Sigmoid colon (tissue), 7 donors: Measurements from ENCODE around the gene BRME1. TPM values are rescaled to one million over a fixed set of nuclear protein-coding genes. Genes with fewer than 3 reads are reported as not detected.

ENCODE experiments used
- DNase-seq: peaks from one replicate; pipeline ENCODE4 v3.0.0-alpha.2; 2019
- H3K27ac ChIP-seq, 4 donors: fragments of 200-600 bp; sonication (generic); one replicate each; pipeline ENCODE4 v1.5.1; 2016 to 2019; ENCODE audit warnings: mild to moderate bottlenecking in 1 of 4
- H3K27me3 ChIP-seq, 3 donors: fragments of 200-600 bp; sonication (generic); one replicate each; pipeline ENCODE4 v1.5.1; 2019; ENCODE audit warnings: mild to moderate bottlenecking in 1 of 3
- H3K36me3 ChIP-seq, 4 donors: fragments of 200-600 bp; sonication (generic); one replicate each; pipeline ENCODE4 v1.5.1; 2016 to 2019
- H3K4me1 ChIP-seq, 4 donors: fragments of 200-600 bp; sonication (generic); one replicate each; pipeline ENCODE4 v1.5.1; 2017 to 2019
- H3K4me3 ChIP-seq, 4 donors: fragments of 200-600 bp; sonication (generic); one replicate each; pipeline ENCODE4 v1.5.1; 2017 to 2019; ENCODE audit warnings: mild to moderate bottlenecking in 2 of 4, moderate library complexity in 1 of 4
- H3K9me3 ChIP-seq, 4 donors: fragments of 200-600 bp in 3 of 4; sonication (generic) in 3 of 4; one replicate each; pipeline versions ENCODE4 v1.5.1 to v1.6.1; 2013 to 2019
- CTCF ChIP-seq, 4 experiments: fragments of 450-650 bp in 3 of 4; fragments of 200-600 bp in 1 of 4; IDR thresholded peaks; one replicate each; pipeline ENCODE4 v1.5.1; 2016 to 2019; ENCODE audit warnings: antibody characterized with exemption in 4 of 4, mild to moderate bottlenecking in 3 of 4, moderate library complexity in 2 of 4
- EP300 ChIP-seq, 4 donors: sonication (generic); formaldehyde crosslinking; IDR thresholded peaks; one replicate each; pipeline ENCODE4 v1.6.1; 2017; ENCODE audit warnings: antibody characterized with exemption in 4 of 4
- POLR2A ChIP-seq, 2 donors: fragments of 450-650 bp; IDR thresholded peaks; one replicate each; pipeline ENCODE4 v1.6.1; 2016; ENCODE audit warnings: antibody characterized with exemption in 2 of 2, mild to moderate bottlenecking in 2 of 2, moderate library complexity in 2 of 2
- POLR2AphosphoS5 ChIP-seq, 4 donors: sonication (generic); formaldehyde crosslinking; IDR thresholded peaks; one replicate each; pipeline ENCODE4 v1.6.1; 2017; ENCODE audit warnings: antibody characterized with exemption in 4 of 4
- WGBS, 2 donors: extraction: QIAGEN DNeasy Blood & Tissue Kit; methylation state at CpG; one replicate each; pipeline ENCODE4 v1.1.7; 2013; 5-methylcytosine and 5-hydroxymethylcytosine counted together
- intact Hi-C: fragments of 100-400 bp; cut with DNase I; formaldehyde crosslinking; loops from one replicate; pipeline ENCODE4 v1.15.1; 2023
- polyA plus RNA-seq, 3 donors: library from polyadenylated mRNA; stranded (reverse); fragments of 200-250 nt; gene quantifications; one replicate each; pipeline ENCODE4 v1.2.3, GENCODE V29; 2013
- total RNA-seq, 4 donors: library from RNA; depleted of rRNA; stranded (reverse); fragments of >200 nt; gene quantifications; one replicate each; pipeline ENCODE4 v1.1.0, GENCODE V29; 2016
- donor health status: healthy with polysubstance abuse.
- donor health status: Bipolar disorder and iron deficiency.
- donor health status: healthy.

BRME1 gene
- total and polyA plus RNA-seq, 7 donors: 0.99 to 9.0 (median 1.8) TPM

- intact Hi-C loops: loop anchor here (5.0 kb wide), 1 partner anchor 42 kb away; the partner anchor contains the start of gene ZSWIM4
- Histone ChIP-seq H3K36me3 (peaks cover 0 to 22% (median 11%) of the 10 kb centered on the region in 4 donors), H3K9me3 (no peaks in the 10 kb centered on the region), H3K27ac (peak overlapping the region; percentile 96 to 100 (median 99)), H3K27me3 (no peaks in the 10 kb centered on the region), H3K4me3 (peak overlapping the region; percentile 77 to 99 (median 88)), H3K4me1 (peaks cover 0 to 87% (median 80%) of the 10 kb centered on the region in 4 donors)
- 2 to 8% methylated on average over 36 of the region's 36 CpGs for WGBS, 2 donors
- peak; percentile 95 for DNase-seq
- TF ChIP-seq CTCF (IDR thresholded peaks at IDR 0.05) (no peak), POLR2A (IDR thresholded peaks at IDR 0.05) (peak; percentile 26 to 45), POLR2AphosphoS5 (IDR thresholded peaks at IDR 0.05) (peak; percentile 68 to 85 (median 80)), EP300 (IDR thresholded peaks at IDR 0.05) (peak in 2 of 4 donors; percentile 35 to 36)
These were observed 66.6 kb downstream of the BRME1 start for GRCh38 chr19:13839130-13839937.

GRCh38 chr19:13838435-13839129 lies 67.3 kb downstream of the BRME1 start:
- Histone ChIP-seq H3K9me3 (no peaks in the 10 kb centered on the region), H3K4me1 (peaks cover 0 to 87% (median 82%) of the 10 kb centered on the region in 4 donors), H3K27me3 (no peaks in the 10 kb centered on the region), H3K4me3 (peak overlapping the region; percentile 77 to 99 (median 88)), H3K27ac (peak overlapping the region; percentile 96 to 100 (median 99)), H3K36me3 (peaks cover 0 to 22% (median 11%) of the 10 kb centered on the region in 4 donors)
- no peak for DNase-seq
- WGBS, 2 donors: 58 to 69% methylated on average over 18 of the region's 18 CpGs
- TF ChIP-seq CTCF (IDR thresholded peaks at IDR 0.05): no peak
- TF ChIP-seq POLR2A (IDR thresholded peaks at IDR 0.05): no peak
- TF ChIP-seq POLR2AphosphoS5 (IDR thresholded peaks at IDR 0.05): no peak
- no peak for TF ChIP-seq EP300 (IDR thresholded peaks at IDR 0.05)
- intact Hi-C loops: loop anchor here (5.0 kb wide), 1 partner anchor 41 kb away; the partner anchor contains the start of gene ZSWIM4

GRCh38 chr19:13835791-13836723 lies 69.9 kb downstream of the BRME1 start:
- 45 to 66% methylated on average over 21 of the region's 21 CpGs for WGBS, 2 donors
- peak overlapping the region; percentile 96 to 100 (median 99) for H3K27ac ChIP-seq
- H3K27me3 ChIP-seq: no peaks in the 10 kb centered on the region
- no peaks in the 10 kb centered on the region for H3K9me3 ChIP-seq
- H3K4me1 ChIP-seq: peaks cover 0 to 82% (median 76%) of the 10 kb centered on the region in 4 donors
- no peak overlapping the region for H3K4me3 ChIP-seq
- intact Hi-C loops: loop anchor here (5.0 kb wide), 1 partner anchor 39 kb away; the partner anchor contains the start of gene ZSWIM4
- peaks cover 0 to 22% (median 12%) of the 10 kb centered on the region in 4 donors for H3K36me3 ChIP-seq
- no peak for DNase-seq
- TF ChIP-seq POLR2AphosphoS5 (IDR thresholded peaks at IDR 0.05): peak in 3 of 4 donors; percentile 3 to 29 (median 27)
- no peak for TF ChIP-seq POLR2A (IDR thresholded peaks at IDR 0.05)

GRCh38 chr19:13834244-13835069 lies 71.5 kb downstream of the BRME1 start:
- peaks cover 0 to 67% (median 63%) of the 10 kb centered on the region in 4 donors for H3K4me1 ChIP-seq
- H3K27me3 ChIP-seq: no peaks in the 10 kb centered on the region
- H3K9me3 ChIP-seq: no peaks in the 10 kb centered on the region
- peak in 1 of 4 donors; percentile 3 for TF ChIP-seq POLR2AphosphoS5 (IDR thresholded peaks at IDR 0.05)
- no peak for TF ChIP-seq EP300 (IDR thresholded peaks at IDR 0.05)
- peaks cover 4 to 30% (median 17%) of the 10 kb centered on the region in 4 donors for H3K36me3 ChIP-seq
- WGBS, 2 donors: 66 to 80% methylated on average over 14 of the region's 14 CpGs
- no peak overlapping the region for H3K4me3 ChIP-seq
- DNase-seq: peak; percentile 61
- peak overlapping the region; percentile 96 to 100 (median 99) for H3K27ac ChIP-seq
- intact Hi-C loops: loop anchor here (5.0 kb wide), 1 partner anchor 37 kb away; the partner anchor contains the start of gene ZSWIM4
